HG03460 (cell line): Measurements from ENCODE around the gene FGF21.
"Not testable (repeated sequence)": the region's sequence is repeated elsewhere in the genome, so short reads cannot be mapped to it uniquely, and the experiment has no call there.

ENCODE experiments used
- ATAC-seq: cut with Tn5 transposase; IDR thresholded peaks from one replicate; pipeline ENCODE4 v1.9.1; 2021; ENCODE audit not compliant: unreplicated experiment

The FGF21 gene

DNA sequence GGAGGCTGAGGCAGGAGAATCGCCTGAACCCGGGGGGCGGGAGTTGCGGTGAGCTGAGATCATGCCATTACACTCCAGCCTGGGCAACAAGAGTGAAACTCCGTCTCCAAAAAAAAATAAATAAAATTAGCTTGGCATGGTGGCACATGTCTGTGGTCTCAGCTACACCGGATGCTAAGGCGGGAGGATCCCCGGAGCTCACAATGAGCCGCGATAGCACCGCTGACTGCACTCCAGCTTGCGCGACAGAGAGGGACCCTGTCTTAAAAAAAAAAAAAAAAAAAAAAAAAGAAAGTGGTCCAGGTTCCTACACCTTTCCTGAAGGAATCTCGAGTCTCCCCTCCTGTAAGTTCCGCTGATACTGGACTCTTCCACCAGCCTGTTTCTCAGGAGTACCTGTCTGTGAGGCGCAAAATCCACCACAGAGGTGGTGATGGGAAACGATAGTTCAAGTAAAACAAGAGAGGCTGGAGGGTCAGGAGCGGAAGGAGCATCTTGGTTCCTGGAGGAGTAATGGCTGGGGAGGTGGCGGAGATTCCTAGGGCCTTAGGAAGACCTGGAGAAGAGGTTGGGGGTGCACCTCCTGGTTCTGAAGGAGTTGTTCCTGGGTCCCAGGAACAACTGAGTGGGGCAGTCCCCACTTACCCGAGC is 3.4 kb upstream of the FGF21 start:
- ATAC-seq = no peak

- ATAC-seq = no peak
These were observed 2.6 kb upstream of the FGF21 start, which contains the start of gene FUT1 for GRCh38 chr19:48752496-48753365. FUT1 (minus strand) TSS chr19:48752641; CDS start chr19:48751281, 1,360 bp downstream.

DNA sequence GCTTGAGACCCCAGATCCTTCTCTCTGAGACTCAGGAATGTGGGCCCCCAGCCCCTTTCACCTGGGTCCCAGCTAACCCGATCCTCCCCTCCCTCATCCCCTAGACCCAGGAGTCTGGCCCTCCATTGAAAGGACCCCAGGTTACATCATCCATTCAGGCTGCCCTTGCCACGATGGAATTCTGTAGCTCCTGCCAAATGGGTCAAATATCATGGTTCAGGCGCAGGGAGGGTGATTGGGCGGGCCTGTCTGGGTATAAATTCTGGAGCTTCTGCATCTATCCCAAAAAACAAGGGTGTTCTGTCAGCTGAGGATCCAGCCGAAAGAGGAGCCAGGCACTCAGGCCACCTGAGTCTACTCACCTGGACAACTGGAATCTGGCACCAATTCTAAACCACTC is 463 bp downstream of the FGF21 start:
- no peak for ATAC-seq

GRCh38 chr19:48756212-48756611 is 888 bp downstream of the FGF21 start:
- ATAC-seq = no peak

- ATAC-seq = no peak
These were observed 1.4 kb downstream of the FGF21 start for GRCh38 chr19:48756686-48757085.

- no peak for ATAC-seq
These were observed 1.9 kb downstream of the FGF21 start for GRCh38 chr19:48757089-48757675.

DNA sequence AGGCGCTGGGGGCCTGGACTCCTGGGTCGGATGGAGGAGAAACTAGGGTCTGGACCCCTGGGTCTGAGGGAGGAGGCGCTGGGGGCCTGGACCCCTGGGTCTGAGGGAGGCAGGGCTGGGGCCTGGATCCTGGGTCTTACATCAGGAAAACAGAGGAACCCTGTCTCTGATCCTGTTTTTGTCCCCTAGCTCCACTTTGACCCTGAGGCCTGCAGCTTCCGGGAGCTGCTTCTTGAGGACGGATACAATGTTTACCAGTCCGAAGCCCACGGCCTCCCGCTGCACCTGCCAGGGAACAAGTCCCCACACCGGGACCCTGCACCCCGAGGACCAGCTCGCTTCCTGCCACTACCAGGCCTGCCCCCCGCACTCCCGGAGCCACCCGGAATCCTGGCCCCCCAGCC is 2.4 kb downstream of the FGF21 start:
- no peak for ATAC-seq

- ATAC-seq = no peak
These were observed 5.3 kb downstream of the FGF21 start for GRCh38 chr19:48760504-48761205.

- not testable (repeated sequence) for ATAC-seq
These were observed 10.5 kb downstream of the FGF21 start for GRCh38 chr19:48765816-48766215.

GRCh38 chr19:48768171-48768753 is 12.9 kb downstream of the FGF21 start:
- ATAC-seq = not testable (repeated sequence)

DNA sequence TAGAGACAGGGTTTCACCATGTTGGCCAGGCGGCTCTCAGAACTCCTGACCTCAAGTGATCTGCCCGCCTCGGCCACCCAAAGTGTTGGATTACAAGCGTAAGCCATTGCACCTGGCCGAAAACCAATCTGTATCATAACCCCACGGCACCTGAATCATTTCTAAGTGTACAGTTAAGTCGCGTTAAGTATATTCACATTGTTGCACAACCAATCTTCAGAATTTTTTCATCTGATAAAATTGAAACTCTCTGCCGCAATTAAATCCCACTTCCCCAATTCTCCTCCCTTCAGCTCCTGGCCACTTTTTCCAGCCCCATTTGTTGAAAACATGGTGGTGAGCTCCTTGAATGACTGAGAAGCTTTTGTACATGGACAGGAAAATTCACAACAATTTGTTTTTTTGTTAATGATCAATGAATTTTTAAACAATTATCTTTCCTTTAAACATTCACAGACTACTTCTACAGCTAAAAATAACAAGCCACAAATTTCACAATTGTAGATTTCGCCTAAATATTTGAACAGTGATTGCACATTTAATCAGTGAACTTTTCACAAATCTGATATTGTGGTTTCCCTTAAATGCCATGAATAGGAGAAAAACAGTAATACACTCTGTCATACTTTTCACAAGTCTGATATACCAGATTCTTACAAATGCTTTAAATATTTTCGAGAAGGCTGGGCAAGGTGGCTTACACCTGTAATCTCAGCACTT is 13.8 kb downstream of the FGF21 start:
- no peak for ATAC-seq

- ATAC-seq = no peak
These were observed 14.9 kb downstream of the FGF21 start for GRCh38 chr19:48770266-48770665.

DNA sequence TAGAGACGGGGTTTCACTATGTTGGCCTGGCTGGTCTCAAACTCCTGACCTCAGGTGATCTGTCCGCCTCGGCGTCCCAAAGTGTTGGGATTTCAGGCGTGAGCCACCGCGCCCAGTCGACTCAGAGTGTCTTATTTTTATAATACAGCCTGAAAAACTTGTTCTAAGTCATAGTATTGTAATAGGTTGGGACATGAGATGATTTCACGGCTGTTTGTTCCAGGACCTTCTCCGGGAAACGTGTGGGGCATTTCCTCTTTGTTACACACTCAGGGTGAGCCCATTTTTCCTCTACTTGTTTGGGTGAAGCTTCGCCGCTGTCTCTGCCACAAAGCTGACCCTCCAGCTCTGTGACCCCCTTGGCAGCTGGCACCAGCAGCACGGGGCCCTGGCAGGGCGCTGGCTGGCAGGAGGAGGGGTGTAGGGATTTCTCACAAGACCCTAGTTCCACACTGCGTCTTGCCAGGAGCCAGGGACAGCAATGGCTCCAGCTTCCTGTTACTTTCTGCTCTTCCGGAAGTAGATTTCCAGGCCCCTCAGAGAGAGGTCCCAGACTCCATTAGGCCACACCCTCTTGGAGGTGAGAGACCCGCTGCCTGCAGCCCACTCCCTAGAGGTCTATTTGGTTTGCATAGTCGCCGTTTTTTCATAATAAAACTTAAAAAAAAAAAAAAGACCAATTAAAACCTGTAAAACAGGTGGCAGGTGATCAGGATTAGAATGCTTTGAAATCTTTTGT is 15.6 kb downstream of the FGF21 start:
- no peak for ATAC-seq

DNA sequence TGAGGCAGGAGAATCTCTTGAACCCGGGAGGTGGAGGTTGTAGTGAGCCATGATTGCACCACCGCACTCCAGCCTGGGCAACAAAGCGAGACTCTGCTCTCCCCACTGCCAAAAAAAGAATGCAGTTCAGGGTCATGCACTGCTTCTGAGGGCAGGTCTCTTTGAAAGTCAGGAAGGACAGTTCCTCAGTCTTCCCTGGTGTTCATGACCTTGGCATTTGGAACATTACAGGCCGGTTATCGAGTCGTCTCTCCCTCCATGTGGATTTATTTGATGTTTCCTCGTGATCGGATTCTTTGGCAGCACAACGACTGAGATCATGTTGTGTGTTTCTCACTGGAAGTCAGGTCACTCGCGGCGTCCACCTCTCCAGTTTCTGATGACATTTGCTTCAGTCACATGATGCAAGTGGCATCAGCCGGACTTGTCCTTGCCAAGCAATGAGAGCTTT is 17.2 kb downstream of the FGF21 start:
- no peak for ATAC-seq

DNA sequence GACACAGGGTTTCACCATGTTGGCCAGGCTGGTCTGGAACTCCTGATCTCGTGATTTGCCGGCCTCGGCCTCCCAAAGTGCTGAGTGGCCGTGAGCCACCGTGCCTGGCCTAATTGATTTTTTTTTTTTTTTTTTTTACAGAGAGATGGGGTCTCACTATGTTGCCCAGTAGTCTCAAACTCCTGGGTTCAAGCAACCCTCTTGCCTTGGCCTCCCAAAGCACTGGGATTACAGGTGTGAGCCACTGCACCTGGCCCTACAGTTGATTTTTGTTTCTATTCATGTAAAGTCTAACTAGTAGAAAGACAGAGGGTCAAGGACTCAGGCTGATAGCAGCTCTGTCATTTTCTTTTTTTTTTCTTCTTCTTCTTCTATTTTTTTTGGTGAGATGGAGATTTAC is 21.8 kb downstream of the FGF21 start:
- no peak for ATAC-seq

DNA sequence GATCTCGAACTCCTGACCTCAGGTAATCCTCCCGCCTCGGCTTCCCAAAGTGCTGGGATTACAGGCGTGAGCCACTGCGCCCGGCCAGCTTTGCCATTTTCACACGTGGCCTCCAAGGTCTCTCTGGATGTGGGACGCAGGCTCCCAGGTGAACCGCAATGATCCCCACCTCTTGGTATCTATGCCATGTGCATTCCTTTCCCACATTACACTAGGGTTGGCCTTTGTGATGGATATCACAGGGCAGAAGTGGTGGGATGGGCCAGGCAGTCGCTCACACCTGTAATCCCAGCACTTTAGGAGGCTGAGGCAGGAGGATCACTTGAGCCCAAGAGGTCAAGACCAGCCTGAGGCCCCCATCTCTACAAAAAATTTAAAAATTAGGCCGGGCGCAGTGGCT is 22.4 kb downstream of the FGF21 start:
- no peak for ATAC-seq

DNA sequence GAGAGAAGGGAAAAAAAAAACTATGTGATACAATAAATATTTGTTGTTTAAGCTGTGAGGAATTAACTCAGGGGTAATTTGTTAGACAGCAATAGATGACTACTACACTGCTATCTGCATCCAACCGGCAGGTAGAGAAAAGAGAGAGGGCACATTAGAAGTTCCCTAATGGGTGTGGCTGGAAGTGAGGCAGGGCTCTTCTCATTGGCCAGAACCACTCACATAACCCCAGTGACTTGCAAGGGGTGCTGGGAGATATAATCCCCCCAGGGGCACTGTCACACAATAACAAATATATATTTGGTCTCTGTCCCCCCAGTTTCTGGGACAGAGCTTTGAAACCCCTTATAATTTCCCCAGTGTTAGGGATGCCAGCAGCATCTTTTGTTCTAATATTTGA is 24.3 kb downstream of the FGF21 start:
- ATAC-seq = no peak

GRCh38 chr19:48780631-48781391 is 25.5 kb downstream of the FGF21 start:
- ATAC-seq = no peak

DNA sequence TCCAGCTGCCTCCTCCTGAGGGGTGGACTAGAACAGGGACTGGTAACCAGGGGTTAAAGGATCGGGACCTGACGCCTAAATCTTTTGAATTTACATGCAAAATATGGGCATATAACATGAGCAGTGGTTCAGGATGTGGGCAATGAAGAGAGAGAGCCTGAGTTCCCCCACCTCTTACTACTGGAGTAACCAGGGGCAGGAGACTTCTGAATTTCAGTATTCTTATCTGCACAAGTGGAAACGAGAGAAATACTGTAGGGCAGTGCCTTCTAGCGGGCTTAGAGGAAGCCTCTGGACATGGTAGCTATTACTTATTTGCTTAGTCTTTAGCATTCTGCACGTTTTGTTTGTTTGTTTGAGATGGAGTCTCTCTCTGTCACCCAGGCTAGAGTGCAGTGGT is 29.2 kb downstream of the FGF21 start:
- ATAC-seq = no peak
